Measurements from ENCODE around the gene DDX19B. TPM values are rescaled to one million over a fixed set of nuclear protein-coding genes. Genes with fewer than 3 reads are reported as not detected.

DDX19B gene
- total and polyA plus RNA-seq, 11 donors = 13.0 to 34.2 (median 19.6) TPM

GRCh38 chr16:70370924-70371323, 71.9 kb downstream of the DDX19B start:
- ATAC-seq (no peak), DNase-seq (no peak)
- intact Hi-C loops (cut with DNase I) = loop anchor here in 7 of 10 donors (5.0 to 10.0 kb wide), 3 partner anchors 101 to 284 kb away; no protein-coding TSS in a partner anchor
- WGBS, 4 donors = 88 to 96% (median 90%) methylated on average over 10 of the region's 10 CpGs
- H3K36me3 ChIP-seq = peaks cover 0 to 97% (median 93%) of the 10 kb centered on the region in 9 donors
- no peaks in the 10 kb centered on the region for H3K9me3 ChIP-seq
- H3K27ac ChIP-seq = no peak overlapping the region
- H3K4me3 ChIP-seq = no peak overlapping the region
- no peaks in the 10 kb centered on the region for H3K27me3 ChIP-seq
- no peak for TF ChIP-seq CTCF (IDR thresholded peaks at IDR 0.05)
- no peak for TF ChIP-seq POLR2A (IDR thresholded peaks at IDR 0.05)
- H3K4me1 ChIP-seq = no peaks in the 10 kb centered on the region

GRCh38 chr16:70372921-70373728, 74.1 kb downstream of the DDX19B start:
- intact Hi-C loops (cut with DNase I) = loop anchor here in 7 of 10 donors (5.0 to 10.0 kb wide), 3 partner anchors 99 to 282 kb away; no protein-coding TSS in a partner anchor
- no peak for ATAC-seq
- no peaks in the 10 kb centered on the region for H3K27me3 ChIP-seq
- no peaks in the 10 kb centered on the region for H3K9me3 ChIP-seq
- 93 to 96% (median 95%) methylated on average over 22 of the region's 22 CpGs for WGBS, 4 donors
- no peaks in the 10 kb centered on the region for H3K4me1 ChIP-seq
- DNase-seq = no peak
- no peak overlapping the region for H3K27ac ChIP-seq
- peaks cover 0 to 89% (median 81%) of the 10 kb centered on the region in 9 donors for H3K36me3 ChIP-seq
- no peak for TF ChIP-seq CTCF (IDR thresholded peaks at IDR 0.05)
- TF ChIP-seq POLR2A (IDR thresholded peaks at IDR 0.05) = no peak
- no peak overlapping the region for H3K4me3 ChIP-seq

GRCh38 chr16:70374213-70374612, 75.2 kb downstream of the DDX19B start:
- Histone ChIP-seq H3K27me3 (no peaks in the 10 kb centered on the region), H3K4me1 (peaks cover 0 to 3% (median 0%) of the 10 kb centered on the region in 12 donors), H3K36me3 (peaks cover 0 to 82% (median 71%) of the 10 kb centered on the region in 9 donors), H3K27ac (no peak overlapping the region), H3K4me3 (no peak overlapping the region), H3K9me3 (no peaks in the 10 kb centered on the region)
- ATAC-seq (no peak), DNase-seq (no peak)
- TF ChIP-seq CTCF (IDR thresholded peaks at IDR 0.05) = no peak
- no peak for TF ChIP-seq POLR2A (IDR thresholded peaks at IDR 0.05)
- WGBS, 4 donors = 95 to 97% (median 96%) methylated on average over 8 of the region's 8 CpGs
- intact Hi-C loops (cut with DNase I) = loop anchor here in 7 of 10 donors (5.0 to 10.0 kb wide), 3 partner anchors 98 to 281 kb away; no protein-coding TSS in a partner anchor

Data from heart left ventricle (tissue), 16 donors.